ENCODE results near the gene DHRS1.

- no peak for TF ChIP-seq CTCF (conservative IDR thresholded peaks at IDR 0.05; ENCODE audit: low read length)
- TF ChIP-seq EZH2phosphoT487 (IDR thresholded peaks at IDR 0.05; ENCODE audit: borderline replicate concordance): no peak
These were observed 8.0 kb downstream of the DHRS1 start for GRCh38 chr14:24291446-24292117.

All from Loucy (cell line).